Posterior vena cava (tissue), 2 donors: ENCODE results near the gene ASTN2. TPM values are rescaled to one million over a fixed set of nuclear protein-coding genes. Genes with fewer than 3 reads are reported as not detected.

Source experiments
- DNase-seq: peaks from one replicate; pipeline ENCODE4 v3.0.0-alpha.2; 2020; ENCODE audit warnings: low spot score
- intact Hi-C, 2 donors: fragments of 100-400 bp; cut with DNase I; formaldehyde crosslinking; loops; one replicate each; pipeline versions ENCODE4 v1.14.1 to v1.14.2; 2022 to 2023
- total RNA-seq, 2 donors: library from RNA; stranded (reverse); fragmentation: NEBNext Ultra II Directional; extraction: Animal tissue kit (Norgen Biotek cat#: 25700); gene quantifications; one replicate each; pipeline ENCODE4 v1.2.1, GENCODE V29; 2021
- donor health status: DM: yes; HTN: yes; CAD: no.
- donor health status: DM: yes; HTN: yes; CAD: no.

Gene ASTN2
- total RNA-seq, 2 donors from 2014 or later = 4.3 to 5.8 TPM

DNA sequence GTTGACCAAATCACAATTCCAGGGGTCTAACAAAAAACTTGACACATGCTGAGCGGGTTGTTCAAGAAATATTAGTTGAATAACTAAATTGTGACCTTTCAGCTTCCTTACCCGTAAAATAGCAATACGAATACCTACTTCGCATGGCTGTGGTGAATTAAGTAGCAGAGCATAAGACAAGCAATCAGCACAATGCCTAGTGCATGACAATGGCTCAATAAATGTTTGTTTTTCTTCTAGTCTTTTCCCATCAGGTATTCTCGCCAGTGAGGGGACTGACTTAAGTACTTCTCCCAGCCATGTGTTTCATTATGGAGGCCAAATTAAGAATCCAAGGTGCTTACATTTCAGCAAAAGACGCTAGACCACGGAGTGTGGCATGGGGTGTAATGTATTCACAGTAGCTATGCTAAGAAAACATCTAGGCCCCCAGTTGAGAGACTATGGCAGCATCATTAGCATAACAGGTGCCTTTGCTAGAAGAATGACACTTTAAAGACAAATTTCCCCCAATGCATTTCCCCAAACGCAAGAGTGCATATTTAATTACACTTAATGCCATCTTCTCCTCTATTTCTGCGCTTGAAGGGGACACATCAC lies 145.9 kb downstream of the ASTN2 start:
- DNase-seq = no peak
- intact Hi-C loops = no loop called here

DNA sequence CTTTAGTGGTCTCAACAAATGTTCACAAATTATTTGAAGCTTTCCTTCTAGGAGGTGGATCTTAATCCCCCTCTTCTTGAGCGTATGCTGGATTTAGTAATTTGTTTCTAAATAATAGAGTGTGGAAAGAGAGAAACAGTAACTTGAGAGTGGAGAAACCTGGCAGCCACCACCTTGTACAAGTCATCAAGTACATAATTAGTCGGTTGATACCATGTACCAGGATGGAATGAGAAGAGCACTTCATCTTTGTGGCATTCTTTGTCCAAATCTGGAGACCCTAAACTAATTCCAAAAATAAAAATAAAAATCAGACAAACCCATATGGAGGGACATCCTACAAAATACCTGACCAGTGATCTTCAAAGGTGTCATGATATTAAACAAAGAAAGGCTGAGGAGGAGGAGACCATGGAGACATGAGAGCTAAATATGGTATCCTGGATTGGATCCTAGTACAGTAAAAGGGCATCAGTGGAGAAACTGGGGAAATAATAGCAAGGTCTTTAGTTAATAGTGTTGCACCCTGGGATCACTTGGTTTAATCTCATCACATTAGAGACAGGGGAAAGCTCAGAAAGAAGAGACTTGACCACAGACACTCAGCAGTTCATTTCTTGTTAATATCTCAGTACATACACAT lies 147.9 kb downstream of the ASTN2 start:
- intact Hi-C loops = no loop called here
- DNase-seq = no peak

DNA sequence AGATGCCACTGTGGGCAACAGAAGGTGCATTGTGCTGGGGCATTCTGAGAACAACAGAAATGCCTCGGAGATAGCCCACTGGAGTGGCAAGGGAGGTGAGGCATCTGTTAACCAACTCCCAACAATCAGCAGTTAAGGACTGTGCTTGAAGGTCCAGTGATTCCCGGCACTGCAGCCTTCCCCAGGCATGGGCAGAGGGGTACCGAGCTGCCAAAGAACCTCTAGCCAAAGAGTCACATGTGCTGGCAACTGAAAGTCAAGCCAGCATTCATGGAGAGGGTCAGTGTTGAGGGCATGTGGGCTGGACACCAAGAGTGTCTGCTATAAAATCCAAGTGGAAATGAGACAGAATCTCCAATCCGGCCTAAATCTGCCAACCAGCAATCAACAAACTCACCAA lies 149.6 kb downstream of the ASTN2 start:
- intact Hi-C loops = no loop called here
- no peak for DNase-seq

DNA sequence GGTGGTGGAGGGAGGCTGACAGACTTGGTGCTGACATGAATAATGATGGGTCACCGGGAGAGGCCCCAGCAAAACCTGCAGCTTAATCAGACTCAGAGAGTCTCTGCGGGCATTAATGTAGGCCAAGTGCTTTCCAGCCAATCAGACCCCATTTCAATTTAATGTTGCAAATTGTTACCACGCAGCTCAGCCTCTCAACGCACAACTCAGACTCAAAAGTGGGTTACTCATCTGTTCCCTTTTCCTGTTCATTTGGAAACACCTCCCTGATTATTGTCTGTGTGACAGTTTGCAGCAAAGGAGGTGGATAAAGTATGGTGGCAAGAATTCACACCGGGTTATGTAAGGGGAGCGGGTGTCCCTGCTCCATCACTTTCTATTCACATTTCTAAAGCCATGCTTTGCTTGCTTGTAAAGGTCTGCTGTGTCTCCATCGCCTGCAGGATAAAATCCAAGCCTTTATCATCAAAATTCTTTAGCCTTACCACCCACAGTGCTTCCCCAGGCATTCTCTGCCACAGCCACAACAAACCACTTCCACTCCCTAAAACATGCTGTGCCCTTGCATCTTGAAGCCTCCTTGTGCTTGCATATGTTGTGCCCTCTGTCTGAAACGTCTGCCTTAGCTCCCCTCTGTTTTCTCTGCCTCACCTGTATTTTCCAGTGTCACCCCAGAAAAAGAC lies 156.5 kb downstream of the ASTN2 start:
- DNase-seq = no peak
- intact Hi-C loops = no loop called here

DNA sequence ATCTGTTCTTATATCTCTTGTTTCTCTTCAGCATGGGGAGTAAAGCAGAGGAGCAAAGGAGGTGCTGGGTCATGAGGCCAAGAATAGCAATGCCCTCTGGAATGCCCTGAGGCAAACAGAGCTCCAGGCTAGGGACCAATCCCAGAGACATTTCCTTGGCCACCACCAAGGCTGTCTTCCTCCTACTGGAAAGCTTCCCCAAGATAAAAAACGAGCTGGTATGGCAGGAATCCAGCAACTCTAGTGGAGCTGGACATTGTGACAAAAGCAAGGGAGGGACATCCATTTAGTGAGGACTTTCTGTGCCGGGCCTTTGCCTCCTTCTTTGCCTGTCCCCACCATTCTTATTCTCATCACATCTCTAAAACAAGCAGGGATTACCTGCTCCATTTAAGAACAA lies 161.6 kb downstream of the ASTN2 start:
- intact Hi-C loops = no loop called here
- no peak for DNase-seq

DNA sequence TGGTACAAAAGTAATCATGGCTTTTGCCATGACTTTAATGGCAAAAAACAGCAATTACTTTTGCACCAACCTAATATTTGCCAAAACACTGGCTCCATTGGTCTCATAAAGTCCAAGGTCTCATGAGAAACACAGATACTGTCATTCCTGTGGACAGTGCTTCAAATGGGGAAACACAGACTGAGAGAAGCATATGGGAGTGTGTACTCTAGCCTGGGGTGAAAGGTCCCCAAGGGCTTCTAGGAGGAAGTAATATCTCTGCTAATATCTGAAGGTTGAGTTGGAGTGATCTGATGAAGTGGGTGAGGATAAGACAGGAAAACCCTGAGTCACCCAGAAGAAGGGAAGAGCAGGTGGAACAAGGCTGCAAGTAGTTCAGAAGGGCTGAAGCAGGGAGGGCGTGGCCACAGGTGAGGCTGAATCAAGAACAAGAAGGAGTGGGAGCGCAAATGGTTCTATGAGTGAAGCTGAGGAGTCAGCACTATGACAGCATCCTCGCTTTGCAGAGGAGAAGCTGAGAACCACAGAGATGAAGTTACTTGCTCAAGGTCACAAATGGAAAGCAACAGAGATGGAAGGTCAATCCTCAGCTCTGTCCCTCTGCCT lies 164.1 kb downstream of the ASTN2 start:
- DNase-seq = no peak
- intact Hi-C loops = no loop called here

DNA sequence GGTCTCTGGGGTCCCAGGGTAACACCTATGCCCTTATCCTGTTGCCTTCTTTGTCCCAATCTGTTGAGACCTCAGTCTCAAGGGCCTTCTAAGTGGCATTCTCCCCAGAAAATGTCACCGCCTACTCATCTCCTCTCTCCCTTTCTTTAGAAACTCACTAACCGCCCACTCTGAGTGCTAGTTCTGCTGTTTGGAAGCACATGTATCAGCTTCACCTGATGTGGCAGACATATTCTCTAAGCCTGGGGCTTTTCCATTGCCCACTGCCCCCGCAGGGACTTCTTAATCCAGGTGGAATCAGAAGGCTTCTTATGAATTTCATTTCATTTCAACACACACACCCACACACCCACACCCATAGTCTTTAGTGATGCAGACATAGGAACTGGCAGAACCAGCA lies 165.1 kb downstream of the ASTN2 start:
- intact Hi-C loops = no loop called here
- DNase-seq = no peak

DNA sequence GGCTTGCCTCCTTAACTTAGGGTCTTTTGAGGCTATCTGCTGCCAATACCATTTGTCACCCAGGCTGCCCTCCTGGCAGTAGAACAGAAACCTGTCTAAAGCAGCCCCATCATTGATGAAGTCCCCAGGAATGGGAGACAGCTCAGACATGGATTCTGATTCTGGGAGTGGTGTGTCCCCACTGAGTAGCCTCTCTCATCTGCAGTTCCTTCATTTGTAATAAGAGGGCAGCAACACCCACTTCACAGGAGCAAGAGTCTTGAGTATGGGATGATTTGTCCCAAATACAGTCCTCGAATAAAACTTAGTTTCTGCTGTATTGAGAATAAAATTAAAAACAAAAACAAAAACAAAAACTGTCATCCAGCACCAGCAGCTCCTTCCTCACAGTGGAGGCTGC lies 167.6 kb downstream of the ASTN2 start:
- intact Hi-C loops = no loop called here
- no peak for DNase-seq

DNA sequence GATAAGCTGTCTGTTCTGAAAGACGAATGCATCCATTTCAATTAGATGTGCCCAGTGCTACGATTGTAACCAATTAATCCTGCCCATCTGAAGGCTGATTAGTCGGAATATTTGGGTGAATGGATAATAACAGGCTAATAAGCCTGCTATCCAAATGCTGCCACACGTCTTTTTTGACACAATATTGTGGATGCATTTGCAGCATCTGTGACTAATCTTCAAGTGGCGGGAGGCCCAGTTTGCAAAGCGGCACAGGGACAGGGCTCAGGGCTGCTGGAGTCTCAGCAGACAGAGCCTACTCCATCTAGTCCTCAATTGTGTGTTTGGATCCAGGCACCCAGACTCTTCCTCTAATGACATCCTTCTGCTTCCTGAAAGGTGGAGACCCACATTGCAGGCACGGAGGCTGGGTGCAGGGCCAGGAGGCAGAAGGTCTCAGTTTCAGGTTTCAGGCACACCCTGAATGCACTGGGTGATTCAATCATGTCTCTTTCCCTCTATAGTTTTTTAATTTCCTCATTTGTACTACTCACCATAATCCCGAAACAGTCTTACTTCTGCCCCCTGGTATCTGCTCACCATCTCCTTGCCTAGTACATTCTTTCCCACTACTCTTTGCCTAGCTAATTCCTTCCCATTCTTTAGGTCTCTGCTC lies 169.6 kb downstream of the ASTN2 start:
- DNase-seq = no peak
- intact Hi-C loops = no loop called here

DNA sequence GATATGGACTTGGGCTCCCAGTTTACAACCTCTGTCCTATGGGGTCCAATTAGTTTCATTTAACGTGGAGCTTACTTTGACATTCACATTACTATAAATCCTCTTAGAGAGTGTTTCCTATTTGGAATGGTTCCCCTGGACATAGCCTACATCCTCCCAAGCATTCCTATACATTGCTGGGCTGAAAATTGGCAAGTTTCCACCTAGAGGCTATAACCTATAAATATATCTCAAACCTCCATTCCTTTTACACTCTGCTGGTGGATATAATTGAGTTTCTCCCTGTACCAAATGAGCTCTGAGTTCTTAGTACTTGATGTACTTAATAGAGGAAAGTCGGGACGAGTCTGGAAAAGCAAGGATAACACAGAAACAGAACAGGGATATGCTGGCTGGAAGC lies 172.8 kb downstream of the ASTN2 start:
- intact Hi-C loops = no loop called here
- DNase-seq = no peak

DNA sequence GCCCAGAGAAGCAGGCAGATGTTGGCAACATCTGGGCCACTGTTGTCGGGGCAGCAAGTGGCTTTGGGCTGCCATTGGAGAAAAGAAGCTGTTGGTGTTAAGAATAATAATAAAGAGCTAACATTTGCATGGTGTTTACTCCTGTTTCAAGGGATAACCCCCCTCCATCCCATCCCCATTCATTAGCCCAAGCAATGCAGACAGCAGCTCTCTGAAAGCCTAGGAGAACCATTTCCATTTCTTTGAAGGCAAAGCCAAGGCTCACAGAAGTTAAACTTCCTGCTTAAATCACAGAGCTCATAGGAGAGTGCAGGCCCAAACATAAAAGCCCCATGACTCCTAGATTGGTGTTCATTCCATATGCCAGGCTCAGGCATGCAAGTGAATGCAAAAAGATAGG lies 175.4 kb downstream of the ASTN2 start:
- intact Hi-C loops = no loop called here
- DNase-seq = no peak

DNA sequence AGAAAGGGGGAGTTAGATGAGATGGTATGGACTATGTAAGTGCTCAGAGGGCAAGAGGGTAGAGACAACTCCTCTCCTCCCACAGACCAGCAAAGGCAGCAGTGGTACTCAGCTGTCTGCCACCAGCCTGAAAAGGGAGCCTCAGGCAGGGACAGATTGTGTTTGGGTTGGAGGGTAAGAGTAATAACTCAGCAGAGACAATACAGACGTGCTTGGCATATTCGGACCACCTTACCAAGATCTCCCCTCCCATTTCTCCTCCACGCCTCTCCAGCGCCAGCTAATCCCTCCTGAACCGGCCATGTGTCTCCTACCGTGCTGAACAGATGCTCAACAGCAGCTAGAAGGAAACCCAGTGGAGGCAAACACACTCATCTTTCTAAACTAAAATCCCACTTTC lies 180.8 kb downstream of the ASTN2 start:
- intact Hi-C loops = no loop called here
- DNase-seq = no peak

DNA sequence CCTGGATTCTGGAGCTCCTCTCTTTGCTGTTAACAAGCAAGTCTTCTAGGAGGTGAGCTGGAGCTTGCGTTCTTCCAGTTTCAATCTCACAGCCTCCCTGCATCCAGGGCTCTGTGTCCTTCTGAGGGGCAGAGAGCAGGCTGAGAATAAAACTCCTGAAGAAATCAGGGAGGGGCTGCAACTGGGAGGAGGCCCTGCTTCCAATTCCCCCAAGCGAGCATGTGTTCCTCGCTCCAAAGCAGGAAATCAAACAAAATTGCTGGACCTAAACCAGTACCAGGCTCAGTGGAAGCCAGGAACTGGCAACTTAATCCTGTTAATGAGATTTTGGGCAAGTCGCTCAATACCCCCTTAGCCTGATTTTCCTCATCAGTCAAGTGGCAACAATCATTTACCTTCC lies 181.8 kb downstream of the ASTN2 start:
- intact Hi-C loops = loop anchor here in 1 of 2 donors (1.0 kb wide), 1 partner anchor 13 kb away; no protein-coding TSS in a partner anchor
- DNase-seq = no peak

DNA sequence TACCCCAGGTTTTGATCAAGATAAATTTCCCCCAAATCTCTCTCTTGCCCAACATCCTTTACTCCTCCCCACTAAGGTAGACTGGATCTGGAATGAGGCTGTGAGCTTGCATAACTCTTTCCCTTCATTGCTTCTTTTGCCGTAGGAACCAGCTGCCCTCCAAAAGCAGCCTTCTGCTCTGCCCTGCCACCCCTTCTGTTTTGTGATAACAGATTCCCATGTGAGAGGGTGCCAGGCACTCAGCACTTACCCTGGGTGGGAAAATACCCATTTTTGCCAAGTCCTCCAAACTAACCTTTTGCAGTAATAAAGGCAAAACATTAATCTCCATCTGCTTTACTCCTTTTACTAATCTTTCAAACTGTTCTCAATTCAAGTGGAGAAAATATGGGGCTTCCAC lies 182.6 kb downstream of the ASTN2 start:
- intact Hi-C loops = no loop called here
- no peak for DNase-seq

DNA sequence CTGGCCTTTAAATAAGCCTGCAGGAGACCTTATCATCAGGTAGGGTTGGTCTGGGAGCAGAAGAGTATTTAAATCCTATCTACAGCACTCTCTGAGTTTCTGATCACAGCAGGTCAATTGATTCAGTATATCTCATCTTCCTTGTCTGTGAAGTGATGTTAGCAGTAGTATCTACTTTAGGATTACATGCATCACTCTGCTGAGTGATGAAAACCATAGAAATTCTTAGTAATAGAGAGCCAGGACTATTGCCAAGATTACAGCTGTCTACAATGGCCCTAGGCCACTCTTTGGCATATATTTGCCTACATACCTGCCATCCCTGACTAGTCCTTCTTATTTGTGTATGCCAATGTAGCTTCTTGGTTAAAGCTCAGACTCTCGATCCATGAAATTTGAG lies 183.8 kb downstream of the ASTN2 start:
- intact Hi-C loops = no loop called here
- DNase-seq = no peak

DNA sequence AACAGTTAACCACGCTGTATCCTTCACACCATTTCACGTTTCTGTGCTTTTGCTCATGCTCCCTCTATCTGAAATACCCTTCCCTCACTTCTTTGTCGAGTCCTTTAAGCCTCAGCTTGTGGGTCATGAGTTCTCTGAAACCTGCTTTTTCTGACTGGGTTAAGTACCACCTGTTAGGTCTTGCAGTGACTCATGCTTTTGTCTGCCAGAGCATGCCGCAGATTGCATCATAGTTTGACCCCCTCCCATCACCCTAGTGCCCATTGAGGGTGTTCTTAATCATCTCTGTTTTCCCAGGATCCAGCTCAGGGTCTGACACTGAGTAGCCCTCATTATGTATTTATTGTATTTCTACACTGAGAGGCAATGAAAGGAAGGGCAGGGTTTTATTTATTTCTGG lies 190.2 kb downstream of the ASTN2 start:
- DNase-seq = no peak
- intact Hi-C loops = no loop called here

DNA sequence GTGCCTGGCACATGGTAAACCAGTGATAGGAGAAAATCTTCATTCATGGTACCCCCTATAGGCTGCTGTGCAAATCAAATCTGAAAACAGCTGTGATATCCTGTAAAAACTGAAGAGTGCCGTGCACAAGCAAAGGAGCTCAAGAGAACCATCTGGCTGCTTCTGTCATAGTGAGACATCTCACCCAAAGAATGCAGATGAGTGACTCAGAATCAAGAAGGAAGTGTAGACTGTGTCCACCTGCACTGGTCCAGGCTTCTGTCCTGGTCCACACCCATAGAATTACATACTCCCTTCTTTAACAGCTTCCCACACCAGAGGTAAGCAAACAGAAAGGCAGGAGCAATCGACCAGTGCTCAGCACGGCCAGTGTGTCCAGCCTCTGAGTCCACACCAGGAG lies 195.9 kb downstream of the ASTN2 start:
- DNase-seq = no peak
- intact Hi-C loops = no loop called here

DNA sequence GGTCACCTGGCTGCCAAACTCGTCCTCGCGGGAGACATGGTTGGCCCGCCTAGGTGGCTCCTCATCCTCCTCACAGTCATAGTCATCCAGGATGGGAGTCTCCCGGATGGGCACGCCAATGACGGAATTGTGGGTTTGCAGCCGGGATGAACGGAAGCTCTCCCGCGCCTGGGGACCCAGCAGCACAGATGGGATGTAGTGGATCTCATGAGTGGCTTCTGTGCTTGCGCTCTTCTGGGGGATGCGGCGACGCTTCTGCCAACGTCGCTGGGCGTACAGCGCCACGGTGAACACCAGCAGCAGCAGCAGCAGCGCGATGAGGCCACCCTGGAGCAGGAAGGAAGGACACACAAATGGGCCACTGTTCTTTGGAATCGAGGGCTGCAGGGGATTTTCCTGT lies 200.4 kb downstream of the ASTN2 start:
- intact Hi-C loops = no loop called here
- no peak for DNase-seq

DNA sequence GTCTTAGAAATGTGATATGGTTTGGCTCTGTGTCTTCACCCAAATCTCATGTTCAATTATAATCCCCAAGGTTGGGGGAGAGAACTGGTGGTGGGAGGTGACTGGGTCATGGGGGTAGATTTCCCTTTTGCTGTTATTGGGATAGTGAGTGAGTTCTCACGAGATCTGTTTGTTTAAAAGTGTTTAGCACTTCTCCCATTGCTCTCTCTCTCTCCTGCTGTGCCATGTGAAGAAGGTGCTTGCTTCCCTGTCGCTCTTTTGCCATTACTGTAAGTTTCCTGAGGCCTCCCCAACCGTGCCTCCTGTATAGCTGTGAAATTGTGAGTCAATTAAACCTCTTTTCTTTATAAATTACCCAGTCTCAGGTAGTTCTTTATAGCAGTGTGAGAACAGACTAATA lies 203.6 kb downstream of the ASTN2 start:
- DNase-seq = no peak
- intact Hi-C loops = no loop called here

DNA sequence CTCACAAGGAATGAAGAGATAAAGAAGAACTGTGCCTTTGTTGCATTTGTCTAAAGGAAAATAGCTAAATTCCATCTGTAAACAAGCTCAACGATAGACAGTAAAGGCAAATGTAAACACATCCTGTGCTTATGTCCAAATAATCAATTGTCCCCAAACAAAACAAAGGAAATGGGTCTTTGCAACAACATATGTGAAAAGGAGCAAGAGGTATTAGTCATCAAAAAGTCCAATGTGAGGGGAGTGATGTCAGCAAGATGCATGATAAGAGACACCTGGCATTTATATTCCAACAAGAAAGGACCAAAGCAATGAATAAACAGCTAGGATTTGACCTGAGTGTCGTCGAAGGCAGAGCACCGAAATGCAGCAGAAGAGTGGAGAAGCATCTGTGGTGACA lies 209.1 kb downstream of the ASTN2 start:
- intact Hi-C loops = loop anchor here in 1 of 2 donors (2.0 kb wide), 1 partner anchor 299 kb away; no protein-coding TSS in a partner anchor
- DNase-seq = no peak
